Left ventricle myocardium superior (tissue), 1 donor: ENCODE data around the gene CFAP70. TPM values are rescaled to one million over a fixed set of nuclear protein-coding genes. Genes with fewer than 3 reads are reported as not detected.
"Not testable (repeated sequence)": the region's sequence is repeated elsewhere in the genome, so short reads cannot be mapped to it uniquely, and the experiment has no call there.

Source experiments
- ATAC-seq: fragments of 200-7000 bp; cut with Tn5 transposase; one replicate; pipeline ENCODE4 v1.9.1; 2020; ENCODE audit warnings: mild to moderate bottlenecking, moderate library complexity
- DNase-seq: peaks from one replicate; pipeline ENCODE4 v3.0.0-alpha.2; 2020
- intact Hi-C: fragments of 100-400 bp; cut with micrococcal nuclease; formaldehyde crosslinking; loops from one replicate; pipeline ENCODE4 v1.11.0; 2022
- total RNA-seq: library from RNA; stranded (reverse); fragmentation: NEBNext Ultra II Directional; extraction: Animal tissue kit (Norgen Biotek cat#: 25700); gene quantifications from one replicate; pipeline ENCODE4 v1.2.1, GENCODE V29; 2021
- donor health status: DM: no; HTN: yes; CAD: no; lungs with severe emphysema.

Gene CFAP70
- total RNA-seq, 1 donor from 2014 or later: 1.7 TPM

- no peak for DNase-seq
- intact Hi-C loops: no loop called here
- ATAC-seq: no peak
Observed at GRCh38 chr10:73344269-73344668, 14.4 kb downstream of the CFAP70 start.

GRCh38 chr10:73340121-73340520, 18.5 kb downstream of the CFAP70 start:
- no peak for DNase-seq
- ATAC-seq: no peak
- intact Hi-C loops: no loop called here

- DNase-seq (peak; percentile 43), ATAC-seq (peak; percentile 90)
- intact Hi-C loops: no loop called here
Observed at GRCh38 chr10:73339436-73339835, 19.2 kb downstream of the CFAP70 start.

- DNase-seq: no peak
- no peak for ATAC-seq
- intact Hi-C loops: no loop called here
Observed at GRCh38 chr10:73338801-73339368, 19.8 kb downstream of the CFAP70 start.

- intact Hi-C loops: no loop called here
- ATAC-seq: no peak
- no peak for DNase-seq
Observed at GRCh38 chr10:73333202-73333601, 25.5 kb downstream of the CFAP70 start.

GRCh38 chr10:73332379-73332778, 26.3 kb downstream of the CFAP70 start:
- intact Hi-C loops: no loop called here
- ATAC-seq (no peak), DNase-seq (no peak)

GRCh38 chr10:73328523-73328922, 30.1 kb downstream of the CFAP70 start:
- DNase-seq, ATAC-seq, intact Hi-C loops: not testable (repeated sequence)

GRCh38 chr10:73325290-73325689, 33.4 kb downstream of the CFAP70 start:
- DNase-seq, ATAC-seq, intact Hi-C loops: not testable (repeated sequence)

- DNase-seq, intact Hi-C loops, ATAC-seq: not testable (repeated sequence)
Observed at GRCh38 chr10:73323582-73323981, 35.1 kb downstream of the CFAP70 start.

- ATAC-seq (no peak), DNase-seq (no peak)
- intact Hi-C loops: no loop called here
Observed at GRCh38 chr10:73310475-73310874, 48.2 kb downstream of the CFAP70 start.

- ATAC-seq: no peak
- no peak for DNase-seq
- intact Hi-C loops: no loop called here
Observed at GRCh38 chr10:73307203-73307800, 51.4 kb downstream of the CFAP70 start.

- intact Hi-C loops: no loop called here
Observed at GRCh38 chr10:73306171-73306708, 52.4 kb downstream of the CFAP70 start.

GRCh38 chr10:73296946-73297345, 61.7 kb downstream of the CFAP70 start:
- DNase-seq (no peak), ATAC-seq (no peak)
- intact Hi-C loops: no loop called here

More at GRCh38 chr10:73306171-73306708, 52.4 kb downstream of the CFAP70 start:
- no peak for ATAC-seq
- no peak for DNase-seq

GRCh38 chr10:73293461-73293860, 65.2 kb downstream of the CFAP70 start:
- intact Hi-C loops: no loop called here
- DNase-seq: no peak
- no peak for ATAC-seq

- no peak for DNase-seq
- intact Hi-C loops: no loop called here
- no peak for ATAC-seq
Observed at GRCh38 chr10:73289958-73290357, 68.7 kb downstream of the CFAP70 start.

- DNase-seq (no peak), ATAC-seq (no peak)
- intact Hi-C loops: no loop called here
Observed at GRCh38 chr10:73287441-73287840, 71.2 kb downstream of the CFAP70 start.

GRCh38 chr10:73281097-73281496, 77.6 kb downstream of the CFAP70 start:
- ATAC-seq (no peak), DNase-seq (no peak)
- intact Hi-C loops: no loop called here

GRCh38 chr10:73264423-73264822, 94.2 kb downstream of the CFAP70 start:
- DNase-seq (no peak), ATAC-seq (no peak)
- intact Hi-C loops: no loop called here

GRCh38 chr10:73263693-73264347, 94.8 kb downstream of the CFAP70 start:
- intact Hi-C loops: no loop called here
- ATAC-seq (no peak), DNase-seq (no peak)

- no peak for ATAC-seq
- intact Hi-C loops: no loop called here
- no peak for DNase-seq
Observed at GRCh38 chr10:73262880-73263555, 95.6 kb downstream of the CFAP70 start.
